Epidermal melanocyte (primary cell): ENCODE results near the gene CDK16.

Experiments used
- DNase-seq: peaks from one replicate; pipeline ENCODE4 v3.0.0; 2011; ENCODE audit warnings: low spot score; ENCODE audit not compliant: insufficient read length

CDK16 gene

DNA sequence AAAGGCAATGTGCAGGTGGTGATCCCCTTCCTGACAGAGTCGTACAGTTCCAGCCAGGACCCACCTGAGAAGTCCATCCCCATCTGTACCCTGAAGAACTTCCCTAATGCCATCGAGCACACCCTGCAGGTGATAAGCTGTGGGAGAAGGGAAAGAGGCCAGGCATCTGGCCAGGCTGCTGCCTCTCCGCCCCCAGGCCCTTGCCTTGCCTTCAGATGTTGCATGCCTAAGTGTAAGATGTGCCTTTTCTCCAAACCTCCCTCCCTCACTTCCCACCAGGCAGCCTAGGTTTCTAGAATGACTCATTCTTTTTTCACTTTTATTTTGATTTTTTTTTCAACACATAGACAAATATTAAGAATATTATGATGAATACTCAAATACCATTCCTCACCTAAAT is 12.2 kb upstream of the CDK16 start:
- no peak for DNase-seq

DNA sequence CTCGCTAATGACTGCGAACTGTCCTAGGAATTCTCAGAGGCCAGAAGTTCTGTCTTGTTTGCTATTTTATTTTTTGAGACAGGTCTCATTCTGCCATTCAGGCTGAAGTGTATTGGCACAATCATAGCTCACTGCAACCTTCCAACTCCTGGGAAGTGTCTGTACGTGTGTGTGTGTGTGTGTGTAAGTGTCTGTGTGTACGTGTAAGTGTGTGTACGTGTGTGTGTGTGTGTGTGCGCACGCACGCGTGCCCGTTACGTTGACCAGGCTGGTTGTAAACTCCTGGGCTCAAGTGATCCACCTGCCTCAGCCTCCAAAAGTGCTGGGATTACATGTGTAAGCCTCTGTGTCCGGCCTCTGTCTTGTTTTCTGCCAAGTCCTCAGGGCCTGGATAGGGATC is 10.4 kb upstream of the CDK16 start:
- no peak for DNase-seq

DNA sequence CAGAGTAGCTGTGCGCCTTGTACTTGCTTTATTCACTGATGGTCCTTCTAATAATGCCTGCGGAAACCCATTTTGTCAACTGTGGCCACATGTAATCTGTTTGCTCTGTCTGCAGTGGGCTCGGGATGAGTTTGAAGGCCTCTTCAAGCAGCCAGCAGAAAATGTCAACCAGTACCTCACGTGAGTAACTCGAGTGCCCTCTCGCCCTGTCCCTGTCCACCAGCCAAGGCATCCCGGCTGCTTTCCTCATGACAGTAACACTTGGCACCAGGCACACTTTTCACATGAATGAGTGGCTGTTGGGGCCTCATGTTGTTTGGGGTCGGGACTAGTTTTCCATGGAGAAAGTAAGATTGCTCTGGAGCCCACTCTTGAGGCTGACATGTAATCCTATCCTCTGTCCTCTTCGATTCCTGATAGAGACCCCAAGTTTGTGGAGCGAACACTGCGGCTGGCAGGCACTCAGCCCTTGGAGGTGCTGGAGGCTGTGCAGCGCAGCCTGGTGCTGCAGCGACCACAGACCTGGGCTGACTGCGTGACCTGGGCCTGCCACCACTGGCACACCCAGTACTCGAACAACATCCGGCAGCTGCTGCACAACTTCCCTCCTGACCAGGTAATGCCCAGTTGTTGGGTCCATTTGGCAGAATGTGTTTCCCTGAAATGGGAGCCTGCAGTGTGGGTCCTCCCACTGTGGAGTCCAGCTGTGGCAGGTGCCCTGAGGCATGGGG is 8.8 kb upstream of the CDK16 start:
- no peak for DNase-seq

DNA sequence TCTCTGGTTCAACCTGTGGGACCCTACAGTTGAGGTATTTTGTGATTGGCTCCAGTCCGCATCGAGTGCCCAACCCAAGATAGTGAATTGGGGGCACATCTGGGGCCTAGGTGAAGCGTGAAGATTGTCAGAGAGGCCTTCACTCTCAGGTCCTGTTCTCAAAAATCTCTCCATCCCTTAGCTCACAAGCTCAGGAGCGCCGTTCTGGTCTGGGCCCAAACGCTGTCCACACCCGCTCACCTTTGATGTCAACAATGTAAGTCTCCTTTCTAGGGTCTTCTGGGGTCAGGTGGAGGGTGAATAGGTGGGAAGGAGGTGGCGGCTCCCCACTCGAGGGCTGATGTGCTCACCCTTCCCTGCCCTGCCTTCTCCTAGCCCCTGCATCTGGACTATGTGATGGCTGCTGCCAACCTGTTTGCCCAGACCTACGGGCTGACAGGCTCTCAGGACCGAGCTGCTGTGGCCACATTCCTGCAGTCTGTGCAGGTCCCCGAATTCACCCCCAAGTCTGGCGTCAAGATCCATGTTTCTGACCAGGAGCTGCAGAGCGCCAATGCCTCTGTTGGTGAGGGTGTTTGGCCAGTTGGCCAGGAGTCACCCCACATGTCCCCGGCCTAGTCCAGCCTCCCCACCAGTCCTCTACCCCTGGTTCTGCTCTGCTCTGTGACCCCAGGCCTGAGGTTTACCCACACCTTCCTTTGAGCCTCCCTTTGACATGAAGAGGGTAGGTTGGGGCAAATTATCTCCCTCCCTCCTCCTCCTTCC is 7.6 kb upstream of the CDK16 start:
- DNase-seq, result no peak

GRCh38 chrX:47212381-47213293 is 5.8 kb upstream of the CDK16 start:
- DNase-seq, result no peak

DNA sequence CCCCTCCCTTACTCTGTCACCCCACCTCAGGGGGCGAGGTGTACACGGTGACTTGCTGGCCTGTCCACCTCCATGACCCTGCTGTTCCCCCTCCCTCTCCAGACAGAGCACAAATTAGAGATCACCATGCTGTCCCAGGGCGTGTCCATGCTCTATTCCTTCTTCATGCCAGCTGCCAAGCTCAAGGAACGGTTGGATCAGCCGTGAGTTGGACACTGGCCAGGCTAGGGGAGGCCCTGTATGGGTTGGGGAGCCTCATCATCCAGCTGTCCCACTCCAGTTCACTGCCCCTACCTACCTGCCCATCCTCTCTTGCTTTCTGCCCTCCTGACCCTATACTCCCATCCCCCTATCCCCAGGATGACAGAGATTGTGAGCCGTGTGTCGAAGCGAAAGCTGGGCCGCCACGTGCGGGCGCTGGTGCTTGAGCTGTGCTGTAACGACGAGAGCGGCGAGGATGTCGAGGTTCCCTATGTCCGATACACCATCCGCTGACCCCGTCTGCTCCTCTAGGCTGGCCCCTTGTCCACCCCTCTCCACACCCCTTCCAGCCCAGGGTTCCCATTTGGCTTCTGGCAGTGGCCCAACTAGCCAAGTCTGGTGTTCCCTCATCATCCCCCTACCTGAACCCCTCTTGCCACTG is 3.9 kb upstream of the CDK16 start:
- no peak for DNase-seq

DNA sequence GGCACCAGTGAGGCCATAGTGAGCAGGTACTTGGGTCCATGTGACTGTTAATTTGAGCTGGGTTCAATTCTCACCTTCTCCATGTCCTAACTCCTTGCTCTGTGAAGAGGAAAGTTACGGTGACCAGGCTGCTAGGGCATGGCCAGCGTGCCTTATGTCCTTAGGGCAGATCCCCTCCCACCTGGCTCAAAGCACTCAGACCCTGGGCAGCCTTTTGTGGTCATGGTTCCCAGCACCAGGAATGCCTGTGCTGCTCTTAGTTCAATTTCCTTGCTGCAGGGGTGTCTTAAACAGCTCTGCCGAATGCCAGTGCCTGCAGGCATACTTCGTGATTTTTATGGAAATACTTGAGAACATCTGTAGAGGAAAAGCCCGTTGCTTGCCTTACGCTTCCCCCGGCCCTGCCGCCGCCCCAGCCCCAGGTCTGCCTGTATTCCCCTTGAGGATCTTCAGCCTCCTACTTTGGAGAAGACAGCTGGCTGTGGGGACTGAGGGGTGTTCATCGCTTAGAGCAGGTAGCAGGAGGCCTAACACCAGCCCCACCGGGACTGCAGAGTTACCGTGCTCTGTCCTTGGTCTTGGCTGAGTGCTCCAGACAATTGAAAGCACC is 3.1 kb upstream of the CDK16 start:
- DNase-seq, result no peak

- no peak for DNase-seq
Observed at GRCh38 chrX:47216393-47216925, 2.0 kb upstream of the CDK16 start.

- DNase-seq, result no peak
Observed at GRCh38 chrX:47217121-47217851, 1.2 kb upstream of the CDK16 start.

DNA sequence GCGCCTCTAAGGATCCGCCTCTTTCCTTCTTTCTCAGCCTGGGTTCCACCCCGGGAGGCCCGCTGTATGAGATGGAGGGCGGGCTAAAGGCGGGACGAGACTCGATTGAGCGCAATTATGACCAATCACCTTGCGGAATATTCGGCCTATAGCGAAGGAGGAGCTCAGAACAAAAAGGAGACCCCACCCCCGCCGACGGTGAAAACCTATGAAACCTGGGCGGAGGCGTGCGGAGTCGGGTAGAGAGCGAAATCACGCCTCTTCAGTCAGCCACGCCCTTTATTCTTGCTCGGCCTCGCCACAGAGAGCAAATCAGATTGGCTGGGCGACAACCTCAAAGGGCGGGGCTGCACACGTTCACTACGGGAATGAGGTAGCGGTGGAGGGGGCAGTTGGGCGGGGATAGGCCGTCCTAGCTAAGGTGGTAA is 615 bp upstream of the CDK16 start:
- DNase-seq, result peak; percentile 69

GRCh38 chrX:47218920-47219815 is 687 bp downstream of the CDK16 start:
- no peak for DNase-seq

DNA sequence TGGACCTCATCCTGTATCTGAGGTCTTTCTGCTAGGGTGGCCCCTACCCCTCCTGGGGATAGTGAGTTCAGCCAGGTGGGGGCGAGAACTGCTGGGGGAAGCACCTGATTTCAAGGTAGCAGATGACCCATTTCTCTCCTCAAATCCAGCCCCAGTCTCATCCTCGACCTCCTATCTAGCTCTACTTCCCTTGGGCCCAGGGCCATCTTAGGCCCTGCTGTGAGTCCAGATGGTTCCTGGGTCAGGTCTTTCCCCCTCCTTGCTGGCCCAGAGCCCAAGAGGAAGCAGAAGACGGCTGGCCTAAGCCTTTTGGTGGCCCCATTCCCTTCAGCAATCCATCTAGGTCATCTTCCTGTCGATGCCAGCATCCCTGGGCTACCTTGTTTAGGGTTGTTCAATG is 3.3 kb downstream of the CDK16 start:
- no peak for DNase-seq

- no peak for DNase-seq
Observed at GRCh38 chrX:47222751-47223350, 4.4 kb downstream of the CDK16 start.

DNA sequence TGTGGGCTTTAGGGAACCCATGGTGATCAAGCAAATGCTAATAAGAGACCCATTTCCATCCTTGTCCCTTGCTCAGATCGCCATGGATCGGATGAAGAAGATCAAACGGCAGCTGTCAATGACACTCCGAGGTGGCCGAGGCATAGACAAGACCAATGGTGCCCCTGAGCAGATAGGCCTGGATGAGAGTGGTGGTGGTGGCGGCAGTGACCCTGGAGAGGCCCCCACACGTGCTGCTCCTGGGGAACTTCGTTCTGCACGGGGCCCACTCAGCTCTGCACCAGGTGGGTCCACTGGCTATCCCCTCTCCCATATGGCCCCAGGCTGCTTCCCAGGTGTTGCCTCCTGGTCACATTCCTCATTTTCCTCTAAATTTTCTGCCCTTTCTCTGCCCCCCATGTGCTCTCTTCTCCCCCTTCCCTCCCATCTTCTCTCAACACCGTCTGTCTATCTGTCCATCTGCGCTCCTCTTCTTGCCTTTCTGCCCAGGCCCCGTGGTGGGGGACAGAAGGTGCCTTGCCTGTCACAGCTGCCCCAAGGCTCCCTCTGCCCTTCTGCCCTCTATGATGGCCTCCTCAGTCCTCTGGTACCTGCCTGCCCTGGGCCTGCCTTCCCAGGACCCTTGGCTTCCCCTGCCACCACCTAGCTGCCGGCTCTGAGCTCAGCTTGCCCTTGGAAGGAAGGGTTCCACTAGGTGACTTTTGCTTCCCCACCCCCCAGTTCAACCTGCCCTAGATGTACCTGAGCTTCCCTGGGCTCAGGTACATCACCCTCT is 5.2 kb downstream of the CDK16 start:
- no peak for DNase-seq

GRCh38 chrX:47224266-47224895 is 5.9 kb downstream of the CDK16 start:
- DNase-seq, result no peak

GRCh38 chrX:47224896-47225290 is 6.4 kb downstream of the CDK16 start:
- DNase-seq, result no peak

DNA sequence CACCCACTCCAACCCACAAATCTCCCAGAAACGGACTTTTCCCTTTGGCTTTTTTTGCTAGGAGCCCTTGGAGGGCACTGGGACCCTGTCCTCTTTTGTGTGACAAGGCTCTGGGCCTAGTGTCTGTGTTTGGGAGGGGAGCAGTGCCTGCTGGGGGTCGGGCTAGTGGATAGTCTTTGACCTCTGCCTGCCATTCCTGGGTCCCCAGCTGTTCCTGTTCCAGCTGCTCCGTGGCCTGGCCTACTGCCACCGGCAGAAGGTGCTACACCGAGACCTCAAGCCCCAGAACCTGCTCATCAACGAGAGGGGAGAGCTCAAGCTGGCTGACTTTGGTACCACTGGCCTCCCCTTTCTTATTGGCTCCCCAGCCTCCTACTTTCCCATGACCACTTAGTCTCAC is 7.6 kb downstream of the CDK16 start:
- no peak for DNase-seq
